AG20443 (cell line): ENCODE measurements around the gene CALR3.
"Not testable (repeated sequence)": the region's sequence is repeated elsewhere in the genome, so short reads cannot be mapped to it uniquely, and the experiment has no call there.

Source experiments
- DNase-seq: peaks from one replicate; pipeline ENCODE4 v3.0.0; 2012; ENCODE audit warnings: low spot score, mixed read lengths

CALR3 gene

GRCh38 chr19:16496613-16496983, 631 bp upstream of the CALR3 start:
- DNase-seq = peak; percentile 37

- not testable (repeated sequence) for DNase-seq
Observed at GRCh38 chr19:16486476-16486875, 9.5 kb downstream of the CALR3 start.

GRCh38 chr19:16482745-16483144, 13.2 kb downstream of the CALR3 start:
- DNase-seq = no peak

- DNase-seq = no peak
Observed at GRCh38 chr19:16477311-16477710, 18.7 kb downstream of the CALR3 start.

GRCh38 chr19:16476401-16476800, 19.6 kb downstream of the CALR3 start:
- DNase-seq = no peak

- DNase-seq = no peak
Observed at GRCh38 chr19:16473875-16474392, 22.0 kb downstream of the CALR3 start.

GRCh38 chr19:16472992-16473391, 23.0 kb downstream of the CALR3 start:
- DNase-seq = no peak

- not testable (repeated sequence) for DNase-seq
Observed at GRCh38 chr19:16472559-16472899, 23.4 kb downstream of the CALR3 start.

GRCh38 chr19:16470911-16471811, 24.8 kb downstream of the CALR3 start:
- DNase-seq = peak; percentile 56

- no peak for DNase-seq
Observed at GRCh38 chr19:16470541-16470910, 25.4 kb downstream of the CALR3 start.

GRCh38 chr19:16467581-16467980, 28.4 kb downstream of the CALR3 start:
- no peak for DNase-seq

GRCh38 chr19:16466802-16467427, 29.1 kb downstream of the CALR3 start:
- not testable (repeated sequence) for DNase-seq

GRCh38 chr19:16465239-16465638, 30.7 kb downstream of the CALR3 start:
- no peak for DNase-seq

GRCh38 chr19:16463991-16464575, 31.9 kb downstream of the CALR3 start:
- no peak for DNase-seq

- DNase-seq = no peak
Observed at GRCh38 chr19:16463341-16463990, 32.5 kb downstream of the CALR3 start.

GRCh38 chr19:16462757-16463250, 33.2 kb downstream of the CALR3 start:
- no peak for DNase-seq

- DNase-seq = no peak
Observed at GRCh38 chr19:16461630-16462051, 34.3 kb downstream of the CALR3 start.

- no peak for DNase-seq
Observed at GRCh38 chr19:16460454-16460853, 35.5 kb downstream of the CALR3 start.

- no peak for DNase-seq
Observed at GRCh38 chr19:16459680-16460079, 36.3 kb downstream of the CALR3 start.

GRCh38 chr19:16458391-16459341, 37.3 kb downstream of the CALR3 start:
- no peak for DNase-seq

GRCh38 chr19:16457954-16458331, 38.0 kb downstream of the CALR3 start:
- DNase-seq = no peak
